T-helper 9 cell (primary cell): ENCODE data around the gene NLRP13.

Source experiments
- DNase-seq: peaks from one replicate; pipeline ENCODE4 v3.0.0-alpha.2; 2020

Gene NLRP13

DNA sequence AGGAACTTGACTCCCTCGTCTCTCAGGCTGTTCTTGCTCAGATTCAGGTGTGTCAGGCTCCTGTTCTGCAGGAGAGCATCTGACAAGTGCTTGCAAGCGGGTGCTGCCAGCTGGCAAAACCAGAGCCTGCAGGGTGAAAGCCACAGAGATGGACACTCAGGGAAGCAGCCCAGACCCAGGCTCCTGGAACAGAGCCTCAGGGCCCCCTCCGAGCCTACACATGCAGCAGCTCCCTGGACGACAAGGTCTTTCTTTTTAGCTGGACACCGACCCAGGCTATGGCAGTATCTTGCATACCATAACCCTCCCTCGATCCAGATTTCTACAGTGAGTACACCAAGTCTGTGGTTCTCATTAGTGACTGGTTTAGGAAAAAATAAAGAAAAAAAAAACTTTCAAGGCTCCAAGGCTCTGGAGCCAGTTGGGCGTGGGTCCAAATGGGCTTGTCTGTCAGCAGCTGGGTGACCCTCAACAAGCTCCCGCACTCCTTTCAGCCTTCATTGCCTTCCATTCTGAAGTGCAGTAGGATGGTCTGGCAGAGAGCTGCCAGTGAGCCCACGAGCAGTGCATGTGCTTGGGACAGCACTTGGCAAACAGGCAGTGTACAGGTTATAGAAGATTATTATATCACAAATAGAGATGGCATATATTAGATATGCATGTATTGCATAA lies 29.9 kb downstream of the NLRP13 start:
- no peak for DNase-seq

DNA sequence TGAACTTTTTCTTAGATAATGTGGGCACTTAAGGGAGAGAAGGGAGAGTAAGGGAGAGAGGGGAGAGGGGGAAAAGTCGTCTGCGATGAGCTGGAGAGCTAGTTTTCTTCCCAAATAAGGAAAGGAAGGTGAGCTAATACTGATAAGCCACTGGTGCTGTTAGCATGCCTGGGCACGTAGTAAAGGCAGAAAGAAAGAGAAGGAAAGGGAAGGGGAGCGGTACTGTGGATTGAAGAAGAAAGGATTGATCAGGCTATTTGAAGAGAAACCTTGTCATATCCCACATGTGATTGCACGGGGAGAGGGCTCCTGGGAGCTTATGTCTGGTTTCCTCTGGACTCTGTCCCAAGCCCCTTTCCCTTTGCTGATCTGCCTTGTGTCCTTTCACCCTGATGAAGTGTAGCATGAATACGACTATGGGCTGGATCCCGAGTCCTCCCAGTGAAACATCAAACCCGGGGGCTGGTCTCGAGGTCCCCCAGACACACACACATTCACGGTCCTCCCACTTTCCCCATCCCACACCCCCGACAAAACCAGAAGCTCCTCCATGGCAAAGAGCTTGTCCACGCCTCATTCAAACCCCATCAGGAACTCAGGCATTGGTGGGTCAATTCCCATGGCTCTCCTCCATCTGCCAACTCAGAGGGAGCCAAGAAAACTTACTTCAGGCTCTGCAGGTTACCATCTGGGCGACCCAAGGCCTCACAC lies 30.6 kb downstream of the NLRP13 start:
- no peak for DNase-seq

DNA sequence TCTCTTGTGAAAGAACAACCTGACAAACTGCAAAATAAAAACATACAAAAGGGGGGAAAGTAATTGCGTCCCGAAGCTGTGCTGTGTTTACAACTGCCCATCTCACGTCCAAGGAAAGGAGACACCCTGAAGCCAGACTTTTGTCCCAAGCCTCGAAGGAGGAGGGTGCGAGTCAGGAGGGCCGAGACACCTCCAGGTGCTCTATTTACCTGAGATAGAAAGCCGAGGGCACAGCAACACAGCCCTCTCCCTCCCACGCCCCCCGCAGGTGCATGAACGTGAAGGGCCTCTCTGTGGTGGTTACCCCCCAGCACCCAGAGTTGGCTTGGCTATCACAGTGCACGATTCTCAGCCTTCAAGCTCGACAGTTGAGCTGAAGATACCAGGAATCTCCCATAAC lies 33.2 kb downstream of the NLRP13 start:
- no peak for DNase-seq

DNA sequence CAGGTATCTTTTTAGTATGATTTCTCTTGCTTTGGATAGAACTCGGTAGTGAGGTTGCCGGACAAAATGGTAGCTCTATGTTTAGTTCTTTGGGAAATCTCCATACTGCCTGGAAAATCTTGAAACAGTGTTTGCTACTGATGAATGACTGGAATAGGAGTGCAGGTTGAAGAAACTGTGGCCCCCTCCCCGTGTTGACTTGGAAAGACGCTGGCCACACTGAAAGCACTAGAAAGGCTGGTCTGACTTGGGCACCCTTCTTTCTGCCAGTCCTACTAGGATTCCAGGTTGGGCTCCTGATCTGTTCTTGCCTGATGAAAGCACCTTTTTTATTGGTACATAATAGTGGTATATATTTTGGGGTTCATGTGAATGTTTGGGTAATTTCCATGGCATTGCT lies 49.5 kb downstream of the NLRP13 start:
- DNase-seq, result no peak

DNA sequence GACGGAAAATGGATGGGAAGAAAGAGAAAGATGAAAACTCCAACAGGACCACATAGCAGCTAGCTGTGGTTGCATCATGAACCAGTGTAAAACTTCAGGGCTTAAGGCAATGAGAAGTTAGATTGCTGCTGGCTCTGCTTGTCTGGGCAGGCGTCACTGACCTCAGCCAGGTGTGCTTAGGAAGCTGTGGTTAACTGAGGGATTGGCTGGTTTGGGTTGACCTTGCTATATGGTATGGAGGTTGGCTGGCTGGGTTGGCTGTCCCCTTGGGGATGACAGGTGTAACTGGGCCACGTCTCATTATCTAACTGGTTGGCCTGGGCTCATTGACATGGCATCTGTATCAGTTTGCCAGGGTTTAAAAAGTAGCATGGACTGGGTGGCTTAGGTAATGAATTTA lies 54.9 kb downstream of the NLRP13 start:
- no peak for DNase-seq

DNA sequence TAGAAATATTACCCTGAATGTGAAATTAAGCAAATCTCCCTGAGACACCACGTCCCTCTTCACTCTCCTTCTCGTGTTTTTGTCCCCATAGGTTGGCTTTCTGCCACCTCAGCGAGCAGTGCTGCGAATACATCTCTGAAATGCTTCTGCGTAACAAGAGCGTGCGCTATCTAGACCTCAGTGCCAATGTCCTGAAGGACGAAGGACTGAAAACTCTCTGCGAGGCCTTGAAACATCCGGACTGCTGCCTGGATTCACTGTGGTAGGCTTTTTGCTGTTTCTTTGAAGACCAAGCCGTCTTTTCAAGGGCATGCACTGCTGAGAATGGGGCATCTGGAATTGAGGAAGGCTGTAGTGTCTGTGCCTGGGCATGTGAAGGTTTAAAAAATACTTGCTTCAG lies 61.4 kb downstream of the NLRP13 start:
- DNase-seq, result no peak

DNA sequence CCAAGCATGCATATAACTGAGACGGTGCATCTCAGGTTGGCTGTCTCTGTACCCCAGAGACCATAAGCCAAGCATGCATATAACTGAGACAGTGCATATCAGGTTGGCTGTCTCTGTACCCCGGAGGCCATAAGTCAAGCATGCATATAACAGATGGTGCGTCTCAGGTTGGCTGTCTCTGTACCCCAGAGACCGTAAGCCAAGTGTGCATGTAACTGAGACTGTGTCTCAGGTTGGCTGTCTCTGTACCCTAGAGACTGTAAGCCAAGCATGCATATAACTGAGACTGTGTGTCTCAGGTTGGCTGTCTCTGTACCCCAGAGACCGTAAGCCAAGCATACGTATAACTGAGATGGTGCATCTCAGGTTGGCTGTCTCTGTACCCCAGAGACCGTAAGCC lies 65.0 kb downstream of the NLRP13 start:
- no peak for DNase-seq

DNA sequence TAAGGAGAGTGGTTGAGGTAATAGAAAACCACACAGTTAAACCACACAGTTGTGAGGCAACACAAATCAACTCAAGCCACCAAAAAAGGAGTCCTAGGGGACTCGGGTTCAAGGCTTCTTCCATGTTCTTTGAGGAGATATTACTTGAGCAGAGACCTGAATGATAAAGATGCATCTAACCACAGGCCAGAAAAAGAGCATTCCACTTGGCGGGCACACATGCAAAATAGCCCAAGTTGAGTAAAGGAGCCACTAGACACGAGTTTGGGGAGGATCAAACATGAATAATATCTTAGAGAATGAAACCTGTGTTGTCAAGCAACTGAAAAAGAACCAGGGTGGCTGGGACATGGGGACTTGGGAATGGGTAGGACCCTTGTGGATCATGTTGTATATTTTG lies 65.6 kb downstream of the NLRP13 start:
- no peak for DNase-seq

DNA sequence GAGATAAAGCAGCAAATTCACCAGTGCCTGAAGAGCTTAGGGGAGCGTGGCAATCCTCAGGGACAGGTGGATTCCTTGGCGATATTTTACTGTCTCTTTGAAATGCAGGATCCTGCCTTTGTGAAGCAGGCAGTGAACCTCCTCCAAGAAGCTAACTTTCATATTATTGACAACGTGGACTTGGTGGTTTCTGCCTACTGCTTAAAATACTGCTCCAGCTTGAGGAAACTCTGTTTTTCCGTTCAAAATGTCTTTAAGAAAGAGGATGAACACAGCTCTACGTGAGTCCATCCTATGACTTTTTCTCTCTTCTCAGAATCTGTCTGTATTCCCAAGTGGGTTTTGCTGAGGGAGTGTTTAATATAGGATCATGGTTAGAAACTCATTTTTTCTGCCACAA lies 73.2 kb downstream of the NLRP13 start:
- no peak for DNase-seq

DNA sequence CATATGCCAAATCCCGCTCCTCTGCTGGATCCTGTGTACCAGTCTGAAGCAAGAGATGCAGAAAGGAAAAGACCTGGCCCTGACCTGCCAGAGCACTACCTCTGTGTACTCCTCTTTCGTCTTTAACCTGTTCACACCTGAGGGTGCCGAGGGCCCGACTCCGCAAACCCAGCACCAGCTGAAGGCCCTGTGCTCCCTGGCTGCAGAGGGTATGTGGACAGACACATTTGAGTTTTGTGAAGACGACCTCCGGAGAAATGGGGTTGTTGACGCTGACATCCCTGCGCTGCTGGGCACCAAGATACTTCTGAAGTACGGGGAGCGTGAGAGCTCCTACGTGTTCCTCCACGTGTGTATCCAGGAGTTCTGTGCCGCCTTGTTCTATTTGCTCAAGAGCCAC lies 73.7 kb downstream of the NLRP13 start:
- no peak for DNase-seq

DNA sequence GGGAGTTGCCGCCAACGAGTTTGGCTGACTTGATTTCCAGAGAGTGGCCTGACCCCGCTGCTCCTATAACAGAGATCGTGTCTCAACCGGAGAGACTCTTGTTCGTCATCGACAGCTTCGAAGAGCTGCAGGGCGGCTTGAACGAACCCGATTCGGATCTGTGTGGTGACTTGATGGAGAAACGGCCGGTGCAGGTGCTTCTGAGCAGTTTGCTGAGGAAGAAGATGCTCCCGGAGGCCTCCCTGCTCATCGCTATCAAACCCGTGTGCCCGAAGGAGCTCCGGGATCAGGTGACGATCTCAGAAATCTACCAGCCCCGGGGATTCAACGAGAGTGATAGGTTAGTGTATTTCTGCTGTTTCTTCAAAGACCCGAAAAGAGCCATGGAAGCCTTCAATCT lies 74.2 kb downstream of the NLRP13 start:
- no peak for DNase-seq

DNA sequence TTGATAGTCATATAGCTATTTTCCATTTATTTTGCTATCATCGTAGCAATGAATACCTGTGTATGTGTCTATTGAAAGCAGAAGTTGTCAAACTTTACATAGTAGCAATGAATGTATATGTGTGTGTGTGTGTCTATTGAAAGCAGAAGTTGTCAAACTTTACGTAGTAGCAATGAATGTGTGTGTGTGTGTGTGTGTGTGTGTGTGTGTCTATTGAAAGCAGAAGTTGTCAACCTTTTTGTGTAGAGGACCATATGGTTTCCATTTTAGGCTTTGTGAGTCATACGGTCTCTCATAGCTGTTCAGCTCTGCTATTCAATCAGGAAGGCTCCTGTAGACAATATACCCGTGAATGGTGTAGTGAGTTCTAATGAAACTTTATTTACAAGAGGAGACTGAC lies 75.0 kb downstream of the NLRP13 start:
- DNase-seq, result no peak

DNA sequence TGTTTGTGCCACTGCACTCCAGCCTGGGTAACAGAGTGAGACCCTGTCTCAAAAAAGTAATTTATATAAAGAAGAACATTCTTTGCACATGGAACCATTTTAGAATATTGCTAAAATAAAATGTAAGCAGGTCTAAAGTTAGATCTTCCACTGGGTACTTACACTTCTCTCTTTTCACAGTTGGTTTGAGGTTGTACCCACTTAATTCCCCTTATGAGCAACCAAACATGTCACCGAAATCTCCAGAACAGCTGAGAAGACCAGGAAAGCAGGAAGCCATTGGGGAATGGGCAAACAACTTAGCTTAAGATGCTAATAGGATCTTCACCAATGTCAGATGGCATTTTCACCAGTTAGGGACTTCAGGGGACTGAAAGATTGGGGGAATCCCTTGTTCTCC lies 77.0 kb downstream of the NLRP13 start:
- no peak for DNase-seq
